ENCODE data around the gene UBTD1. TPM values are rescaled to one million over a fixed set of nuclear protein-coding genes. Genes with fewer than 3 reads are reported as not detected.
"Not testable (repeated sequence)": the region's sequence is repeated elsewhere in the genome, so short reads cannot be mapped to it uniquely, and the experiment has no call there.

UBTD1 gene
- 13.8 TPM for polyA plus RNA-seq (ENCODE audit: insufficient read length)

- no peak for DNase-seq (ENCODE audit: low read depth)
Observed at GRCh38 chr10:97498841-97499560, at the start of gene UBTD1. UBTD1 (plus strand) TSS chr10:97498924; CDS start chr10:97499204, 280 bp downstream.

- no peak for DNase-seq (ENCODE audit: low read depth)
Observed at GRCh38 chr10:97450828-97451227, 47.9 kb upstream of the UBTD1 start.

- DNase-seq (ENCODE audit: low read depth): no peak
Observed at GRCh38 chr10:97451605-97452004, 47.1 kb upstream of the UBTD1 start.

- DNase-seq (ENCODE audit: low read depth): no peak
Observed at GRCh38 chr10:97452352-97452751, 46.4 kb upstream of the UBTD1 start.

GRCh38 chr10:97454330-97455036, 44.2 kb upstream of the UBTD1 start:
- DNase-seq (ENCODE audit: low read depth): no peak

- DNase-seq (ENCODE audit: low read depth): no peak
Observed at GRCh38 chr10:97456034-97456685, 42.6 kb upstream of the UBTD1 start.

- no peak for DNase-seq (ENCODE audit: low read depth)
Observed at GRCh38 chr10:97456686-97457065, 42.0 kb upstream of the UBTD1 start.

- no peak for DNase-seq (ENCODE audit: low read depth)
Observed at GRCh38 chr10:97459111-97459510, 39.6 kb upstream of the UBTD1 start.

GRCh38 chr10:97459933-97460332, 38.8 kb upstream of the UBTD1 start:
- no peak for DNase-seq (ENCODE audit: low read depth)

GRCh38 chr10:97462309-97462708, 36.4 kb upstream of the UBTD1 start:
- DNase-seq (ENCODE audit: low read depth): no peak

GRCh38 chr10:97463363-97464132, 35.2 kb upstream of the UBTD1 start:
- no peak for DNase-seq (ENCODE audit: low read depth)

- no peak for DNase-seq (ENCODE audit: low read depth)
Observed at GRCh38 chr10:97464226-97464625, 34.5 kb upstream of the UBTD1 start.

- DNase-seq (ENCODE audit: low read depth): no peak
Observed at GRCh38 chr10:97465982-97466381, 32.7 kb upstream of the UBTD1 start.

- no peak for DNase-seq (ENCODE audit: low read depth)
Observed at GRCh38 chr10:97466755-97467154, 32.0 kb upstream of the UBTD1 start.

GRCh38 chr10:97468162-97468561, 30.6 kb upstream of the UBTD1 start:
- no peak for DNase-seq (ENCODE audit: low read depth)

- DNase-seq (ENCODE audit: low read depth): not testable (repeated sequence)
Observed at GRCh38 chr10:97468781-97469180, 29.9 kb upstream of the UBTD1 start.

GRCh38 chr10:97474918-97475317, 23.8 kb upstream of the UBTD1 start:
- no peak for DNase-seq (ENCODE audit: low read depth)

- DNase-seq (ENCODE audit: low read depth): no peak
Observed at GRCh38 chr10:97475936-97476594, 22.7 kb upstream of the UBTD1 start.

GRCh38 chr10:97479410-97479809, 19.3 kb upstream of the UBTD1 start:
- not testable (repeated sequence) for DNase-seq (ENCODE audit: low read depth)

- DNase-seq (ENCODE audit: low read depth): no peak
Observed at GRCh38 chr10:97479939-97480338, 18.8 kb upstream of the UBTD1 start.

- no peak for DNase-seq (ENCODE audit: low read depth)
Observed at GRCh38 chr10:97481071-97481470, 17.7 kb upstream of the UBTD1 start.
